GM21447 (cell line): ENCODE measurements around the gene DUSP10.

ENCODE experiments used
- ATAC-seq: cut with Tn5 transposase; IDR thresholded peaks from one replicate; pipeline ENCODE4 v1.9.1; 2021; ENCODE audit not compliant: unreplicated experiment

DUSP10 gene

DNA sequence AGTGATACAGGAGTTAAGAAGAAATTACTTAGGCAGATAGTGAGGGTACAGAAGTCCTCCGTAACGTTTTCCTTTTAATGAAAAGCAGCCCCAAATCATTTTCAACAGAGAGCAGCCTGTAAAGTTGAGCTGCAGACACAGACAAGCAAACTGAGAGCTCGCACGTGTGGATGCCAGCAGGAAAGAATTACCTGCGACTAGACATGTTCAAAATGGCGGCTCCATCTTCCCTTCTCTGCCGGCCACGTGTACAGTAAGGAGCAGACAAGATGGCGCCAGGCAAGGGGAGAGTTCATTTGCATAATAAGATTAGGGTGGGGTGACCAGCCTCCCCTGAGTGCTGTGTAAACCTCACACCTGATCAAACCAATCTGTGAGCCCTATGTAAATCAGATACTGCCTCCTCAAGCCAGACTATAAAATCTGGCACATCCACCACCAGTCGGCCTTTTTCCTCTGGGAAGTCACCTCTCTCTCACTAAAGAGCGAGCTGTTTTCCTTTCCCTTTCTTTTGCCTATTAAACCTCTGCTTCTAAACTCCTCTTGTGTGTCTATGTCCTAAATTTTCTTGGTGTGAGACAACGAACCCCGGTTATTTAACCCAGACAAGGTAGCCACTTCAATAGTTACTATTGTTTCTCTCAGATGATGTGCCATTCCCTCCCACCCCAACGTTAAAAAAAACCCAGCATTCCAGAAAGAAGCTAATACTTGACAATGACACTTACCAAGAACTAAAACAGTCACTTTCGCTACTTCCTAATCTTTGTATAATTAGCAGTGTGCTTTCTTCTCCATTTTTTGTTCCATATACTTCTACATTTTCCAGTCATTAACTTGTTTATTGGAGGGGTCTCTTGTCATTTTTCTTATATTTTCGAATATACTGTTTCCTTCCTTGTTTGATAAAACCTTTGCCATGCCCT lies 27.4 kb downstream of the DUSP10 start:
- no peak for ATAC-seq

DNA sequence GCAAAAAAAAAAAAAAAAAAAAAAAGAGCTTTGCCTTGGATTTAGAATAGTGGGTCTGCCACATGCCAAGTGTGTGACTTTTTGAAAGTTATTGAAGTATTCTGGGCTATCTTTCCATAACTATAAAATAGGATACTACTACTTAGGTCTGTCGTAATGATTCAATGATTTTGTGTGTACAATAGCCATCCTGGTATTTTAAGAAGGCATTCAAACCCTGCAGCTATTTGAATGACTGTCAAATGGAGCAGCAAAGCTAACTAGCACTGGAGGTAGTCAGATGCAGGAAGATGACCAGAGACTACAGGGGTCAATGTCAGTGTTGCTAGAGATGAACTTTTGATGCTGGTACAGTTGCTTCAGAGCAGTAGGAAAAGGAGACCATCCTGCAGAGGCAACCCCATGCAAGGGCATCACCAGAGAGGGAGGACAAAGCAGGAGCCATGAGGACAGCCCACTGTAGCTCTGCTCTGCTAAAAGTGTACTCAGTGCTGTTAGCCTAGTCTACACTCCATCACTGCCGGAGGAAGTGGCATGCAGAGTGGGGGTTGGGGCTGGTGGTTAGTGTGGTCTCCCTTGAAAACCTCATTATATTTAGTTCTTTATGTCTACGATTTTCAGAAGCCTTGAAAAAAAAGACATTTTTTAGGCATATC lies 29.0 kb downstream of the DUSP10 start:
- peak; percentile 59 for ATAC-seq

GRCh38 chr1:221712198-221712684 lies 29.6 kb downstream of the DUSP10 start:
- peak; percentile 44 for ATAC-seq

DNA sequence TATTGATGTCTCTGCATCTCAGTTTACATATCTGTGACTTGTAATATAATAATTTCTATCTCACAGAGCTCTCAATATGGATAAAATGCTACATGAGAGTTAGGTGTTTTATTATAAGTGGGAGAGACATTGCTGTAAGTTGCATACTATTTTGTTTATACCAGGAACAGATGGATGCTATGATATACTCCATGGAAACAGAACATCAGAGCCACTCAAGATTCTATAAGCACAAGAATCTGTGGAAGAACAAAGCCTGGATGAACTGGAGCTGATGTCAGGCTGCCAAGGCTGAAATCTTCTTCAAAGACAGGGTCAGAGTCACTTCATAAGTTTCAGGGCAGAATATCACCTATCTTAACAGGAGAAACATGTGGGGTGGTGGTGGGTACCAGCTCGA lies 30.2 kb downstream of the DUSP10 start:
- no peak for ATAC-seq

GRCh38 chr1:221711063-221711577 lies 30.8 kb downstream of the DUSP10 start:
- no peak for ATAC-seq

GRCh38 chr1:221709854-221710253 lies 32.0 kb downstream of the DUSP10 start:
- no peak for ATAC-seq

DNA sequence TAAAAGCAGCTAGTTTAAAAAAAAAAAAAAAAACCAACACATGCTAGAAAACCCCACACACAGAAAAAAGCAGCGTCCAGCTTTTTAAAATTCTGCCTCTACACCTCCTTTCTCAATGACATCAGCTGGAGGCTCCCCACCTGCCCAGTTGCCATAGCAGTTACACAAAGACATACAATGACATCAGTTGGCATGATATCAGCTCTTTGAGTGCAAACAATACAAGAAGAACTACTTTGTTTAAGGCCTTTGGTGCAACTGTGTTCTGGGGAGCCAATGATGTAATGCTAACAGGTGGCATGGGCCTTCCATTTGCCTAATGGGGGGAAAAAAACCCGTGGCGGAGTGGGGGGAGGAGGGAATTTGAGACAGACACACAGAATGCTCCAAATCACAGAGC lies 32.9 kb downstream of the DUSP10 start:
- ATAC-seq = no peak

DNA sequence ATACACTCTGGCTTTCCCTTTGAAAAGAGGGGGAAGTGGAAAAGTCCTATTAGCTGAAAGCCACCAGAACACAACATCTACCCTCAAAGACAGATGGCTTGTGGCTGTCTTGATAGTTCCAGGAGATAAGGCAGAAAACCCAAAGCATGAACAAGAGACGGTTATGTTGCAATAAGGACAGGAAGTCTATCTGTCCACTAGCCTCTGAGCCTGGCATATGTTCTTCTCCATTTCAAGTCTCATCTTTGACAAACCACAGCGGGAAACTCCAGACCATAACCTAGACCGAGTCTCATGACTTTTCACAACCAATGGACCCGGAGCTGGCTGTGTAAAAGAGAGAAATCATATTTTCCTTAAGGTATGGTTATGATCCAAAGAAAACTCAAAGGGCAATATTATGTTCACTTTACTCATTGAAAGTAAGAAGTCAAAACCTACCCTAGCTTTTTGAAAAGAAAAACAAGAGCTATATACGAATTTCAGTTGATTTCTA lies 33.8 kb downstream of the DUSP10 start:
- ATAC-seq = peak; percentile 63

DNA sequence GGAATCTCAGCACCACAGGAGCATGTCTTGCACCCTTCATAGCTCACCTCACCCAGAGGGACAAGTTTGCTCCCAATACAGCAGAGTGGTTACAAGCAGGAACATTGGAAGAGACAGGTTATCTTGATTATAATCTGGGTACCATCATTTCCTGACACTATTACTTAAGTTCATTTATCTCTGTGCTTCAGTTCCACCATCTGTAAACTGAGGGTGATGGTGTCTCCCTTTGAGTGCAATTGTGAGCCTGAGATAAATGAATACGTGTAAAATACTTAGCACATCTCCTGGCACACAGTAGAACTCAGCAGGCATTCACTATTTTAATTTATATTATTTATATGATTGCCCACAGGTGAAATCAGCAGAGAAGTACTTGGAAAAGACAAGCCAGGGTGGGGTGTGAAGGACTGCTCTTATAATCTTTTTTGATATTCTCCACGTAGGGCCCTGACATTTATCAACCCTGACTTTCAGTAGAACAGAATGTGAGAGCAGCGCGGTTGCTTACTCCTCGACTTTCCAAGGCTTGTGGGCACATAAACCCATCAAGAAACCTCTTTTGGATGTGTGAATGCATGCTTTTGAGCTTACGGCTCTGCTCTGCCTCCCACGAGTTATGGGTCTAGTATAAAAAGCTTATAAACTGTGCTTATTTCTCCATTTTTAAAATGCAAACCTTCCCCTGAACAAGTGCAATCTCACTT lies 34.9 kb downstream of the DUSP10 start:
- ATAC-seq = no peak

- no peak for ATAC-seq
Measured at GRCh38 chr1:221706191-221706590, 35.7 kb downstream of the DUSP10 start.

DNA sequence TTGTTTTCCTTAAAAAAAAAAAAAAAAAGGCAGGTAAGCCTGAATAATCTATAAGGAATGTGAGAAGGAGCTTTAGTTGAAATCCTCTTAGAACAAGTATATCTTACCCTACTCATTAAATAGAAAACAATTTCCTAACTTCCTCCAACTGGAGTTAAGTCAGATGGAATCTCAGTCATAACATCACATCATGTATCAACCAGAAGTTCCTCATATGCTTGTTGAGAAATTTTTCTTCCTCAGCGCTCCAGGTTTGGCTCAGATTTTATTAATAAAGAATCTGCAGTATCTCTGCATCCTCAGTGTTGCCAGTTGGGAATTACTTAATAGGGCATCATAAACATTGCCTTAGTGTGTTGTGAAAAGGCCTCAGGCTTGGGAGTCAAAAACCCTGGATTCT lies 37.6 kb downstream of the DUSP10 start:
- ATAC-seq = no peak

DNA sequence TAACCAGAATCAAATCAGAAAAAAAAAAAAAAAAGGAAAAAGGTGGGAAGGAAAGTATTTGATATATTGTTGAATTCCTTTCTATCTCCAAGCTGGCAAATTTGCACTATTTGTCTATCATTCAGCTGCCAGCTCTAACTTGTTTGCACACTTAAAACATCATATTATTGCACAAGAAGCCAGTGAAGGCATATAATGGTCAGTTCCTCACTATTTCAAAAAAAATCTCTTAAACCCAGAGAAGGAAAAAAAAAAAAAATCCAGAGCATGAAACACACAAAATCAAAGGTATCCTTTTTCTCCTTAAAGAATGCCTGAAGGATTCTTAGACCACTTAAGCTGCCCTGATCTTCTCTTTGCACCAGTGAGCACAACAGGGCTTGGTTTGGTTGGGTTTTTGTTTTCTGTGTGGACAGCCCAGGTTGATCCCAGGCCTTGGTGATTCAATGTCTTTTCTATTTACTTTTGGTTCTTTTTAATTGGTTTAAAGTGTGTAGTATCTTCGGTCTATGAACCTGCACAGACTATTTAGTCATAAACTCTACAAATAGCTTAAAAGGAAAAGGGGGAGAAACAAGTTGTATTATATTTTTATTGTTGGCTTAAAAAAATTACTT lies 40.2 kb downstream of the DUSP10 start:
- ATAC-seq = no peak

DNA sequence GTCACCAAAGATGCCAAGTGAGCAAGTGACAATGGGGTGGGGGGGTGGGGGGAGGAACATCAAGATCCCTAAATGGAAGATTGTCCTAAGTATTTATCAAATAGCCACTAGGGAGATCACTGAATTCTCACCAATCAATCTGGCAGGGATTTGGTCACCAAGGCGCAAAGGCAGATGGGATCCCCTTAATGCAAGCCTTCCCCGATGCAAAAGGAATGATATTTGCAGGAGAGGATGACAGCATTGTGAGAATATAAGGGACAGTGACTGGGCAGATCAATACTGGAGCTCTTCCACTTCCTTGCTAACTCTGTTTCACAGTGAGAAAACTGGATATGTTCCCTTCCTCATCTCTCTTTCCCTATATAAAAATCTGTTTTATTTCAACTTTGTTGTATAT lies 40.9 kb downstream of the DUSP10 start:
- ATAC-seq = no peak

- no peak for ATAC-seq
Measured at GRCh38 chr1:221700536-221700935, 41.4 kb downstream of the DUSP10 start.

DNA sequence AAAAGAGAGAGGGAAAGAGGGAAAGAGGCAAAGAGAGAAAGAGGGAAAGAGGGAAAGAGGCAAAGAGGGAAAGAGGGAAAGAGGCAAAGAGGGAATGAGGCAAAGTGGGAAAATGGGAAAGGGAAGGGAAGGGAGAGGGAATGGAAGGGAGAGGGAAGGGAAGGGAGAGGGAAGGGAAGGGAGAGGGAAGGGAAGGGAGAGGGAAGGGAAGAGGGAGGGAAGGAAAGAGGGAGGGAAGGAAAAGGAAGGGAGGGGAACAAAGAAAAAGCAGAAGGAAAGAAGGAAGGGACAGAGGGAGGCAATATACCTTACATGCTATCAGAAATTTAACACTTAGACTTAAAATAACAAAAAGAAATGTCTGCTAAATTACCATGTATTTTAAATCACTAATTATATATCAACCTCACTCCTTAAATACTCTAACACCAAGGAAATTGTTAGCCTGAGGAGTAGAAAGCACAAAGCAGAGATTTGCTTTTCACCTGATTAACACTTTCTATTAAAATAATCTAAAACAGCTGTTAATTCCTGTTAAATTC lies 41.8 kb downstream of the DUSP10 start:
- ATAC-seq = no peak

GRCh38 chr1:221699577-221699976 lies 42.3 kb downstream of the DUSP10 start:
- no peak for ATAC-seq

DNA sequence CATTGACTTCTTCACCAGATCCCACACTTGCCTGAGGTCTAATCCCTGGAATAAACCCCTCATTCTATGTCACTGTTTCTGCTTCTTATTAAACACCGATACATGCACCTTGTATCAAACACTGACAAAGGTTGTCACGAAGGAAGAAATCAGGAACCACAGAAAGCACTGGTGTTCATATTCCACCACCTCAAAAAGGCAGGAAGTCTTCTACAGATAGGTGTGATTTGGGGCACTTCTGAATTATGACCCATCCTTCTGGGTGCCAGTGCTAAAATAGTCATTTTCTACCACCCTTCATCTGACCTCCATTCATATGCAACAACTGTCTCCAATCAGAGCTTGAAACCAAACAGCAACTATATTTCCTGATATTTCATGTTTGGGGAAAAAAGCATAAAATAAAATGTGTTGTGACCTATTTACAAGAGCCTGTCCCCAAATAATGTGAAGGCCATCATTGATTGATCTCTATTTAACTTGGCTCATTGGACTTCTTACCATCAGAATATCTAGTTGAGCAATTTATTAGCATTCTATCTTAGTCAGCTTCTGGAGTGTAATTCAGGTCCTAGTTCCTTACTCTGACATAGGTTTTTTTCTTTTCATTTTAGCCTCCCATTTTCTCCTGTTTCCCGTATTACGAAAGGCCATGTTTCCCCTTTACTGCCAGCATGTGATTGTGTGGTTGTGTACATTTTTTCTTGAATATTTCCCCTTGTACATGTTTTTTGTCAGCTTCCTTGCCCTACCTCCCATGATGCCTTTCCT lies 43.1 kb downstream of the DUSP10 start:
- ATAC-seq = no peak

GRCh38 chr1:221697923-221698425 lies 43.9 kb downstream of the DUSP10 start:
- ATAC-seq = no peak

- no peak for ATAC-seq
Measured at GRCh38 chr1:221696718-221697461, 45.0 kb downstream of the DUSP10 start.
